Stimulated activated CD8-positive, alpha-beta memory T cell treated with anti-CD3 and anti-CD28 coated beads, Interleukin-15, amount 100 ng/mL, for 4 hours (primary cell): ENCODE data around the gene TBCD.

Source experiments
- DNase-seq, 2 donors: peaks; one replicate each; pipeline ENCODE4 v3.0.0-alpha.2; 2020; ENCODE audit warnings: low read depth in 2 of 2

Gene TBCD

GRCh38 chr17:82923366-82924113 is 171.7 kb downstream of the TBCD start:
- DNase-seq = no peak

GRCh38 chr17:82924214-82924613 is 172.3 kb downstream of the TBCD start:
- DNase-seq = no peak

GRCh38 chr17:82924812-82925211 is 172.9 kb downstream of the TBCD start:
- DNase-seq = no peak

GRCh38 chr17:82925336-82925735 is 173.5 kb downstream of the TBCD start:
- no peak for DNase-seq

- no peak for DNase-seq
Measured at GRCh38 chr17:82926081-82926480, 174.2 kb downstream of the TBCD start.

- no peak for DNase-seq
Measured at GRCh38 chr17:82926716-82927115, 174.9 kb downstream of the TBCD start.

GRCh38 chr17:82927311-82927660 is 175.4 kb downstream of the TBCD start:
- DNase-seq = no peak

- no peak for DNase-seq
Measured at GRCh38 chr17:82927661-82928601, 176.1 kb downstream of the TBCD start.

- DNase-seq = no peak
Measured at GRCh38 chr17:82929011-82929622, 177.3 kb downstream of the TBCD start.

GRCh38 chr17:82929676-82930042 is 177.8 kb downstream of the TBCD start:
- no peak for DNase-seq

GRCh38 chr17:82930043-82930923 is 178.4 kb downstream of the TBCD start:
- no peak for DNase-seq

- DNase-seq = no peak
Measured at GRCh38 chr17:82930924-82931698, 179.2 kb downstream of the TBCD start.

GRCh38 chr17:82931699-82932517 is 180.0 kb downstream of the TBCD start:
- DNase-seq = no peak

GRCh38 chr17:82932518-82933310 is 180.8 kb downstream of the TBCD start:
- no peak for DNase-seq

GRCh38 chr17:82933911-82934310 is 182.0 kb downstream of the TBCD start:
- DNase-seq = no peak

- DNase-seq = no peak
Measured at GRCh38 chr17:82935966-82936767, 184.3 kb downstream of the TBCD start.

GRCh38 chr17:82936768-82937171 is 184.9 kb downstream of the TBCD start:
- DNase-seq = no peak
